Liver (tissue), 9 donors: Measurements from ENCODE around the gene TAS2R1. TPM values are rescaled to one million over a fixed set of nuclear protein-coding genes. Genes with fewer than 3 reads are reported as not detected.

Source experiments
- DNase-seq: peaks from one replicate; pipeline ENCODE4 v3.0.0-alpha.2; 2017; ENCODE audit warnings: low spot score
- H3K27ac ChIP-seq, 2 donors: one replicate each; pipeline ENCODE4 v1.7.0; 2013; ENCODE audit warnings: inconsistent platforms in 2 of 2, low read length in 2 of 2, control low read depth in 1 of 2, low read depth in 1 of 2, mild to moderate bottlenecking in 1 of 2
- H3K27me3 ChIP-seq, 4 donors: one replicate each; pipeline versions ENCODE4 v1.6.1 to v1.7.0; 2013; ENCODE audit warnings: low read length in 3 of 4, inconsistent platforms in 1 of 4, mild to moderate bottlenecking in 1 of 4, moderate library complexity in 1 of 4; ENCODE audit not compliant: control insufficient read depth in 4 of 4, insufficient read depth in 4 of 4
- H3K36me3 ChIP-seq, 4 donors: one replicate each; pipeline versions ENCODE4 v1.6.1 to v1.7.0; 2013; ENCODE audit warnings: low read length in 3 of 4, mild to moderate bottlenecking in 3 of 4, low read depth in 1 of 4, moderate library complexity in 1 of 4; ENCODE audit not compliant: control insufficient read depth in 4 of 4, insufficient read depth in 3 of 4
- H3K4me1 ChIP-seq, 4 donors: one replicate each; pipeline versions ENCODE4 v1.6.1 to v1.7.0; 2013; ENCODE audit warnings: low read length in 3 of 4, mild to moderate bottlenecking in 3 of 4, moderate library complexity in 1 of 4; ENCODE audit not compliant: control insufficient read depth in 4 of 4, insufficient read depth in 4 of 4
- H3K4me3 ChIP-seq, 3 donors: one replicate each; pipeline versions ENCODE4 v1.6.1 to v1.7.0; 2013; ENCODE audit warnings: low read length in 3 of 3, control low read depth in 1 of 3, low read depth in 1 of 3, mild to moderate bottlenecking in 1 of 3
- H3K9ac ChIP-seq, 2 donors: one replicate each; pipeline ENCODE4 v1.7.0; 2013; ENCODE audit warnings: low read length in 2 of 2, mild to moderate bottlenecking in 2 of 2, moderate library complexity in 2 of 2, control low read depth in 1 of 2, low read depth in 1 of 2
- H3K9me3 ChIP-seq, 4 donors: one replicate each; pipeline versions ENCODE4 v1.6.1 to v1.7.0; 2013; ENCODE audit warnings: low read length in 3 of 4; ENCODE audit not compliant: control insufficient read depth in 4 of 4
- ATF3 ChIP-seq: IDR thresholded peaks from 2 replicates; pipeline ENCODE4 v1.6.1; 2016; ENCODE audit warnings: antibody characterized with exemption
- CTCF ChIP-seq: fragments of 150-350 bp; IDR thresholded peaks from 2 replicates; pipeline ENCODE4 v1.5.1; 2017; ENCODE audit warnings: improper control_type of control experiment, low read depth, low read length; ENCODE audit not compliant: missing input control
- EGR1 ChIP-seq, 2 donors: IDR thresholded peaks; 2 replicates each; pipeline ENCODE4 v1.6.1; 2016 to 2018; ENCODE audit warnings: antibody characterized with exemption in 2 of 2, low read depth in 2 of 2
- FOXA1 ChIP-seq: IDR thresholded peaks from 2 replicates; pipeline ENCODE4 v1.6.1; 2016; ENCODE audit warnings: antibody characterized with exemption
- FOXA2 ChIP-seq: IDR thresholded peaks from 2 replicates; pipeline ENCODE4 v1.6.1; 2016; ENCODE audit warnings: antibody characterized with exemption
- GABPA ChIP-seq, 2 donors: IDR thresholded peaks in 1 of 2; conservative IDR thresholded peaks in 1 of 2; 2 replicates each; pipeline ENCODE4 v1.6.1; 2016; ENCODE audit warnings: antibody characterized with exemption in 2 of 2, mild to moderate bottlenecking in 1 of 2, moderate library complexity in 1 of 2
- HNF4A ChIP-seq, 2 donors: conservative IDR thresholded peaks; 2 replicates each; pipeline ENCODE4 v1.6.1; 2016; ENCODE audit warnings: antibody characterized with exemption in 2 of 2, mild to moderate bottlenecking in 2 of 2
- HNF4G ChIP-seq: IDR thresholded peaks from 2 replicates; pipeline ENCODE4 v1.6.1; 2016; ENCODE audit warnings: antibody characterized with exemption
- JUND ChIP-seq, 2 donors: IDR thresholded peaks; 2 replicates each; pipeline ENCODE4 v1.6.1; 2016; ENCODE audit warnings: antibody characterized with exemption in 2 of 2
- NR2F2 ChIP-seq: IDR thresholded peaks from 2 replicates; pipeline ENCODE4 v1.6.1; 2016; ENCODE audit warnings: antibody characterized with exemption
- RAD21 ChIP-seq, 2 donors: IDR thresholded peaks; 2 replicates each; pipeline ENCODE4 v1.6.1; 2016; ENCODE audit warnings: antibody characterized with exemption in 2 of 2, mild to moderate bottlenecking in 2 of 2
- RXRA ChIP-seq, 2 donors: IDR thresholded peaks; 2 replicates each; pipeline ENCODE4 v1.6.1; 2017 to 2018; ENCODE audit warnings: antibody characterized with exemption in 2 of 2, mild to moderate bottlenecking in 1 of 2
- SP1 ChIP-seq: IDR thresholded peaks from 2 replicates; pipeline ENCODE4 v1.6.1; 2018; ENCODE audit warnings: antibody characterized with exemption, mild to moderate bottlenecking
- TAF1 ChIP-seq: conservative IDR thresholded peaks from 2 replicates; pipeline ENCODE4 v1.6.1; 2016; ENCODE audit warnings: antibody characterized with exemption, mild to moderate bottlenecking
- YY1 ChIP-seq: IDR thresholded peaks from 2 replicates; pipeline ENCODE4 v1.6.1; 2016; ENCODE audit warnings: antibody characterized with exemption, mild to moderate bottlenecking
- WGBS: extraction: QIAGEN DNeasy Blood & Tissue Kit; methylation state at CpG from one replicate; pipeline ENCODE4 v1.1.7; 2013; 5-methylcytosine and 5-hydroxymethylcytosine counted together
- polyA plus RNA-seq, 2 donors: library from polyadenylated mRNA; stranded (reverse) in 1 of 2; unstranded in 1 of 2; fragments of 200-250 nt in 1 of 2; fragments of >200 nt in 1 of 2; fragmentation: Nextera tagmentation in 1 of 2; extraction: Ambion mirVana in 1 of 2; gene quantifications; one replicate each; pipeline versions ENCODE4 v1.2.1 to v1.2.3, GENCODE V29; 2013 to 2015
- total RNA-seq, 2 donors: library from RNA; depleted of rRNA; stranded (reverse); fragments of >200 nt; gene quantifications; one replicate each; pipeline ENCODE4 v1.2.3, GENCODE V29; 2014
- TF ChIP-seq, protein P1 (sequence below): IDR thresholded peaks from 2 replicates; pipeline ENCODE4 v1.6.1; 2016; ENCODE audit warnings: antibody characterized with exemption
- TF ChIP-seq, protein P2 (sequence below): IDR thresholded peaks from 2 replicates; pipeline ENCODE4 v1.6.1; 2016; ENCODE audit warnings: antibody characterized with exemption, mild to moderate bottlenecking
- TF ChIP-seq, protein P3 (sequence below): IDR thresholded peaks from 2 replicates; pipeline ENCODE4 v1.6.1; 2016; ENCODE audit warnings: antibody characterized with exemption
- donor health status: healthy.
- donor health status: healthy.
- donor health status: healthy.
- donor health status: healthy.
- donor health status: healthy.

TAS2R1 gene
- total and polyA plus RNA-seq, 4 donors: not detected

DNA sequence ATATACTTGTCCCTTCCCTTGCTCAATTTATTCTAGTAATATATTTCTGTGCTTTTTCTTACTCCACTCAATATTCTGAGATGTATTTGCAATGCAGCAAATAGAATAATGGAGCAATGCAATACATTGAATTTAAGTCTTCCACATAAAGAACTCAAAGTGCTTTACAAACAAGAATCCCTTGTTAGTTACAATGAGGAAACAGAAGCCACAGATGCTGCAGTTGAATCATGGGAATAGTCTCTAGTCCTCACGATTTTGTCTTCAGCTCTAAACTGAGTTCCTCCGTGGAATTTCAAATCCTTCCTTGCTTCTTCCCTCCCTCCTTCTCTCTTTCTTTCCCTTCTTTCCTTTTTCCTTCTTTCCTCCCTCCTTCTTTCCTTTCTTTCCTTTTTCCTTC, 12.5 kb upstream of the TAS2R1 start:
- H3K4me1 ChIP-seq: no peaks in the 10 kb centered on the region
- H3K27ac ChIP-seq: no peak overlapping the region
- no peak overlapping the region for H3K9ac ChIP-seq
- H3K4me3 ChIP-seq: no peak overlapping the region
- 60% methylated on average over 2 of the region's 2 CpGs for WGBS
- TF ChIP-seq RAD21 (IDR thresholded peaks at IDR 0.05): no peak
- TF ChIP-seq, protein P1, sequence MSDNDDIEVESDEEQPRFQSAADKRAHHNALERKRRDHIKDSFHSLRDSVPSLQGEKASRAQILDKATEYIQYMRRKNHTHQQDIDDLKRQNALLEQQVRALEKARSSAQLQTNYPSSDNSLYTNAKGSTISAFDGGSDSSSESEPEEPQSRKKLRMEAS: no peak
- TF ChIP-seq TAF1: no peak
- TF ChIP-seq YY1: no peak
- no peak for TF ChIP-seq HNF4G
- no peak for TF ChIP-seq GABPA (IDR thresholded peaks at IDR 0.05 in 1 of 2, conservative IDR thresholded peaks at IDR 0.05 in 1 of 2)
- no peak for TF ChIP-seq EGR1 (IDR thresholded peaks at IDR 0.05; ENCODE audit: low read depth in 2 of 2)
- TF ChIP-seq, protein P2, sequence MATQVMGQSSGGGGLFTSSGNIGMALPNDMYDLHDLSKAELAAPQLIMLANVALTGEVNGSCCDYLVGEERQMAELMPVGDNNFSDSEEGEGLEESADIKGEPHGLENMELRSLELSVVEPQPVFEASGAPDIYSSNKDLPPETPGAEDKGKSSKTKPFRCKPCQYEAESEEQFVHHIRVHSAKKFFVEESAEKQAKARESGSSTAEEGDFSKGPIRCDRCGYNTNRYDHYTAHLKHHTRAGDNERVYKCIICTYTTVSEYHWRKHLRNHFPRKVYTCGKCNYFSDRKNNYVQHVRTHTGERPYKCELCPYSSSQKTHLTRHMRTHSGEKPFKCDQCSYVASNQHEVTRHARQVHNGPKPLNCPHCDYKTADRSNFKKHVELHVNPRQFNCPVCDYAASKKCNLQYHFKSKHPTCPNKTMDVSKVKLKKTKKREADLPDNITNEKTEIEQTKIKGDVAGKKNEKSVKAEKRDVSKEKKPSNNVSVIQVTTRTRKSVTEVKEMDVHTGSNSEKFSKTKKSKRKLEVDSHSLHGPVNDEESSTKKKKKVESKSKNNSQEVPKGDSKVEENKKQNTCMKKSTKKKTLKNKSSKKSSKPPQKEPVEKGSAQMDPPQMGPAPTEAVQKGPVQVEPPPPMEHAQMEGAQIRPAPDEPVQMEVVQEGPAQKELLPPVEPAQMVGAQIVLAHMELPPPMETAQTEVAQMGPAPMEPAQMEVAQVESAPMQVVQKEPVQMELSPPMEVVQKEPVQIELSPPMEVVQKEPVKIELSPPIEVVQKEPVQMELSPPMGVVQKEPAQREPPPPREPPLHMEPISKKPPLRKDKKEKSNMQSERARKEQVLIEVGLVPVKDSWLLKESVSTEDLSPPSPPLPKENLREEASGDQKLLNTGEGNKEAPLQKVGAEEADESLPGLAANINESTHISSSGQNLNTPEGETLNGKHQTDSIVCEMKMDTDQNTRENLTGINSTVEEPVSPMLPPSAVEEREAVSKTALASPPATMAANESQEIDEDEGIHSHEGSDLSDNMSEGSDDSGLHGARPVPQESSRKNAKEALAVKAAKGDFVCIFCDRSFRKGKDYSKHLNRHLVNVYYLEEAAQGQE: no peak
- no peak for TF ChIP-seq RXRA (IDR thresholded peaks at IDR 0.05)
- TF ChIP-seq JUND (IDR thresholded peaks at IDR 0.05): no peak
- TF ChIP-seq, protein P3, sequence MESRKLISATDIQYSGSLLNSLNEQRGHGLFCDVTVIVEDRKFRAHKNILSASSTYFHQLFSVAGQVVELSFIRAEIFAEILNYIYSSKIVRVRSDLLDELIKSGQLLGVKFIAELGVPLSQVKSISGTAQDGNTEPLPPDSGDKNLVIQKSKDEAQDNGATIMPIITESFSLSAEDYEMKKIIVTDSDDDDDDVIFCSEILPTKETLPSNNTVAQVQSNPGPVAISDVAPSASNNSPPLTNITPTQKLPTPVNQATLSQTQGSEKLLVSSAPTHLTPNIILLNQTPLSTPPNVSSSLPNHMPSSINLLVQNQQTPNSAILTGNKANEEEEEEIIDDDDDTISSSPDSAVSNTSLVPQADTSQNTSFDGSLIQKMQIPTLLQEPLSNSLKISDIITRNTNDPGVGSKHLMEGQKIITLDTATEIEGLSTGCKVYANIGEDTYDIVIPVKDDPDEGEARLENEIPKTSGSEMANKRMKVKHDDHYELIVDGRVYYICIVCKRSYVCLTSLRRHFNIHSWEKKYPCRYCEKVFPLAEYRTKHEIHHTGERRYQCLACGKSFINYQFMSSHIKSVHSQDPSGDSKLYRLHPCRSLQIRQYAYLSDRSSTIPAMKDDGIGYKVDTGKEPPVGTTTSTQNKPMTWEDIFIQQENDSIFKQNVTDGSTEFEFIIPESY: no peak
- TF ChIP-seq CTCF: no peak
- TF ChIP-seq HNF4A (conservative IDR thresholded peaks at IDR 0.05): no peak
- TF ChIP-seq NR2F2: no peak
- TF ChIP-seq FOXA1: no peak
- no peak for TF ChIP-seq ATF3
- no peak for TF ChIP-seq SP1
- no peak for TF ChIP-seq FOXA2
- peaks cover 0 to 3% (median 0%) of the 10 kb centered on the region in 4 donors for H3K27me3 ChIP-seq
- DNase-seq: no peak
- H3K36me3 ChIP-seq: no peaks in the 10 kb centered on the region
- peaks cover 0 to 5% (median 0%) of the 10 kb centered on the region in 4 donors for H3K9me3 ChIP-seq
